ENCODE data around the gene UTP14C. TPM values are rescaled to one million over a fixed set of nuclear protein-coding genes. Genes with fewer than 3 reads are reported as not detected.
"Not testable (repeated sequence)": the region's sequence is repeated elsewhere in the genome, so short reads cannot be mapped to it uniquely, and the experiment has no call there.

UTP14C gene
- total and polyA plus RNA-seq, 2 experiments from 2014 or later, result 11.4 to 22.9 TPM

GRCh38 chr13:51981355-51981754, 43.1 kb upstream of the UTP14C start:
- H3K4me1 Mint-ChIP-seq, result peaks cover 4% of the 10 kb centered on the region
- no peaks in the 10 kb centered on the region for H3K79me2 ChIP-seq (replicated peaks; ENCODE audit: insufficient read depth)

GRCh38 chr13:51983292-51983691, 41.2 kb upstream of the UTP14C start:
- not testable (repeated sequence) for H3K4me3 Mint-ChIP-seq; H3K27me3 Mint-ChIP-seq (ENCODE audit: insufficient read depth, low read depth, poor library complexity); H3K27me3 ChIP-seq (ENCODE audit: insufficient read depth); H3K4me1 ChIP-seq (ENCODE audit: insufficient read depth); H3K27ac ChIP-seq (ENCODE audit: low read depth); H2AFZ ChIP-seq; H3K36me3 ChIP-seq (ENCODE audit: insufficient read depth); H3K9me2 ChIP-seq (ENCODE audit: insufficient read depth); H3F3A ChIP-seq (replicated peaks; ENCODE audit: low read depth); DNase-seq (ENCODE audit: low spot score); H3K27ac Mint-ChIP-seq; H4K20me1 ChIP-seq (replicated peaks; ENCODE audit: insufficient read depth); H3K79me2 ChIP-seq (replicated peaks; ENCODE audit: insufficient read depth); H3K9me3 Mint-ChIP-seq; H3K4me1 Mint-ChIP-seq; ATAC-seq; H3K36me3 Mint-ChIP-seq (ENCODE audit: low read depth); H3K4me3 ChIP-seq; H3K4me2 ChIP-seq

More at GRCh38 chr13:51981355-51981754, 43.1 kb upstream of the UTP14C start:
- Histone ChIP-seq H3K4me2 (0 out of 2 replicates have a peak overlapping the region, but pooled peaks have one; percentile 5), H3K9me2 (ENCODE audit: insufficient read depth) (no peaks in the 10 kb centered on the region), H3K27me3 (ENCODE audit: insufficient read depth) (no peaks in the 10 kb centered on the region), H3F3A (replicated peaks; ENCODE audit: low read depth) (no peaks in the 10 kb centered on the region), H2AFZ (no peak overlapping the region), H3K4me1 (ENCODE audit: insufficient read depth) (peaks cover 7% of the 10 kb centered on the region; the same call in 1 of the 2 replicates), H4K20me1 (replicated peaks; ENCODE audit: insufficient read depth) (no peaks in the 10 kb centered on the region; the same call in 1 of the 2 replicates), H3K36me3 (ENCODE audit: insufficient read depth) (no peaks in the 10 kb centered on the region), H3K27ac (ENCODE audit: low read depth) (no peak overlapping the region), H3K4me3 (no peak overlapping the region)
- H3K27me3 Mint-ChIP-seq (ENCODE audit: insufficient read depth, low read depth, poor library complexity), result no peaks in the 10 kb centered on the region
- H3K9me3 Mint-ChIP-seq, result no peaks in the 10 kb centered on the region; the same call in 2 of the 3 replicates
- no peak overlapping the region for H3K4me3 Mint-ChIP-seq
- DNase-seq (ENCODE audit: low spot score) (peak; percentile 46), ATAC-seq (peak; percentile 36; the same call in 1 of the 3 replicates)
- no peaks in the 10 kb centered on the region for H3K36me3 Mint-ChIP-seq (ENCODE audit: low read depth)
- no peak overlapping the region for H3K27ac Mint-ChIP-seq
- TF ChIP-seq STAT1 (IDR thresholded peaks at IDR 0.05; ENCODE audit: unreplicated experiment) (no peak), ZNF114 (CRISPR knock-in tag; IDR thresholded peaks at IDR 0.05) (no peak), REST (IDR thresholded peaks at IDR 0.05; ENCODE audit: unreplicated experiment) (no peak), EZH2 (IDR thresholded peaks at IDR 0.05; ENCODE audit: low read depth, unreplicated experiment) (no peak), NANOG (IDR thresholded peaks at IDR 0.05; ENCODE audit: borderline replicate concordance) (no peak), CTCF (conservative IDR thresholded peaks at IDR 0.05; ENCODE audit: low read depth in 2 of 2) (no peak), ZNF331 (CRISPR knock-in tag; IDR thresholded peaks at IDR 0.05; ENCODE audit: low read depth) (no peak), CREB1 (CRISPR knock-in tag; IDR thresholded peaks at IDR 0.05; ENCODE audit: low read depth) (no peak), EZH2phosphoT487 (IDR thresholded peaks at IDR 0.05; ENCODE audit: unreplicated experiment) (no peak)

DNA sequence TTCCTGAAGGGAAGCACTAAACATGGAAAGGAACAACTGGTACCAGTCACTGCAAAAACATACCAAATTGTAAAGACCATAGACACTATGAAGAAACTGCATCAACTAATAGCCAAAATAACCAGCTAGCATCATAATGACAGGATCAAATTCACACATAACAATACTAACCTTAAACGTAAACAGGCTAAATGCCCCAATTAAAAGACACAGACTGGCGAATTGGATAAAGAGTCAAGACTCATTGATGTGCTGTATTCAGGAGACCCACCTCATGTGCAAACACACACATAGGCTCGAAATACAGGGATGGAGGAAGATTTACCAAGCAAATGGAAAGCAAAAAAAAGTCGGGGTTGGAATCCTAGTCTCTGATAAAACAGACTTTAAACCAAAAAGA, 39.6 kb upstream of the UTP14C start:
- not testable (repeated sequence) for H4K20me1 ChIP-seq (replicated peaks; ENCODE audit: insufficient read depth); H3K4me1 ChIP-seq (ENCODE audit: insufficient read depth); H3K4me1 Mint-ChIP-seq; H3F3A ChIP-seq (replicated peaks; ENCODE audit: low read depth); H3K27ac Mint-ChIP-seq; H3K36me3 Mint-ChIP-seq (ENCODE audit: low read depth); H3K4me3 Mint-ChIP-seq; H3K4me3 ChIP-seq; H3K9me2 ChIP-seq (ENCODE audit: insufficient read depth); H3K79me2 ChIP-seq (replicated peaks; ENCODE audit: insufficient read depth); DNase-seq (ENCODE audit: low spot score); H3K9me3 Mint-ChIP-seq; H3K27ac ChIP-seq (ENCODE audit: low read depth); H3K4me2 ChIP-seq; H3K27me3 Mint-ChIP-seq (ENCODE audit: insufficient read depth, low read depth, poor library complexity); ATAC-seq; H2AFZ ChIP-seq; H3K27me3 ChIP-seq (ENCODE audit: insufficient read depth); H3K36me3 ChIP-seq (ENCODE audit: insufficient read depth)
